NT2/D1 (cell line): ENCODE measurements around the gene C1QTNF5.

Experiments used
- DNase-seq: peaks from one replicate; pipeline ENCODE4 v3.0.0-alpha.2; 2011; ENCODE audit warnings: low read depth, low spot score
- H3K27me3 ChIP-seq: 2 replicates; pipeline ENCODE4 v1.6.0; 2011; ENCODE audit warnings: mild to moderate bottlenecking; ENCODE audit not compliant: insufficient read length, insufficient read depth
- H3K36me3 ChIP-seq: 2 replicates; pipeline ENCODE4 v1.6.1; 2011; ENCODE audit warnings: mild to moderate bottlenecking, low read length, mixed read lengths; ENCODE audit not compliant: insufficient read depth, insufficient read length
- H3K4me1 ChIP-seq: 2 replicates; pipeline ENCODE4 v1.5.1; 2011; ENCODE audit not compliant: insufficient read depth, insufficient read length
- H3K4me3 ChIP-seq: 2 replicates; pipeline ENCODE4 v1.5.1; 2011; ENCODE audit warnings: low read depth; ENCODE audit not compliant: insufficient read length
- H3K9ac ChIP-seq: 2 replicates; pipeline ENCODE4 v1.6.0; 2011; ENCODE audit warnings: low read depth; ENCODE audit not compliant: insufficient read length
- H3K9me3 ChIP-seq: 2 replicates; pipeline ENCODE4 v1.5.1; 2011; ENCODE audit warnings: mild to moderate bottlenecking, low read length; ENCODE audit not compliant: insufficient read depth
- SUZ12 ChIP-seq: IDR thresholded peaks from 2 replicates; pipeline ENCODE4 v1.6.1; 2011; ENCODE audit not compliant: insufficient read length, insufficient read depth; ENCODE audit errors: extremely low read depth
- YY1 ChIP-seq: IDR thresholded peaks from 2 replicates; pipeline ENCODE4 v1.6.1; 2011; ENCODE audit not compliant: insufficient read length, insufficient read depth
- ZNF274 ChIP-seq: IDR thresholded peaks from 2 replicates; pipeline ENCODE4 v1.6.1; 2011; ENCODE audit warnings: mild to moderate bottlenecking, low read depth, low read length

C1QTNF5 gene

GRCh38 chr11:119295178-119295577 is 45.5 kb downstream of the C1QTNF5 start:
- no peak overlapping the region for H3K9ac ChIP-seq
- peaks cover 5% of the 10 kb centered on the region; the same call in 1 of the 2 replicates for H3K9me3 ChIP-seq
- peaks cover 38% of the 10 kb centered on the region for H3K36me3 ChIP-seq
- TF ChIP-seq YY1 (no peak), SUZ12 (no peak), ZNF274 (no peak)
- no peaks in the 10 kb centered on the region for H3K27me3 ChIP-seq
- no peaks in the 10 kb centered on the region for H3K4me1 ChIP-seq
- no peak overlapping the region for H3K4me3 ChIP-seq
- no peak for DNase-seq

GRCh38 chr11:119293461-119293860 is 47.2 kb downstream of the C1QTNF5 start:
- peaks cover 5% of the 10 kb centered on the region; the same call in 1 of the 2 replicates for H3K9me3 ChIP-seq
- peaks cover 28% of the 10 kb centered on the region for H3K36me3 ChIP-seq
- DNase-seq: no peak
- no peaks in the 10 kb centered on the region for H3K27me3 ChIP-seq
- no peak for TF ChIP-seq YY1
- no peak for TF ChIP-seq ZNF274
- TF ChIP-seq SUZ12: no peak
- no peak overlapping the region for H3K4me3 ChIP-seq
- H3K4me1 ChIP-seq: no peaks in the 10 kb centered on the region
- no peak overlapping the region for H3K9ac ChIP-seq

- peaks cover 30% of the 10 kb centered on the region for H3K36me3 ChIP-seq
- no peaks in the 10 kb centered on the region for H3K4me1 ChIP-seq
- DNase-seq: no peak
- no peaks in the 10 kb centered on the region for H3K27me3 ChIP-seq
- H3K4me3 ChIP-seq: no peak overlapping the region
- no peak for TF ChIP-seq ZNF274
- TF ChIP-seq YY1: no peak
- no peak for TF ChIP-seq SUZ12
- no peak overlapping the region for H3K9ac ChIP-seq
- H3K9me3 ChIP-seq: peaks cover 5% of the 10 kb centered on the region; the same call in 1 of the 2 replicates
Observed at GRCh38 chr11:119290894-119291497, 49.7 kb downstream of the C1QTNF5 start.
